Gastrocnemius medialis (tissue), 4 donors: ENCODE measurements around the gene PLEKHM1.

Experiments
- CTCF ChIP-seq, 5 experiments: fragments of 450-650 bp in 3 of 5; fragments of 200-600 bp in 2 of 5; sonication (generic) in 2 of 5; IDR thresholded peaks in 4 of 5; conservative IDR thresholded peaks in 1 of 5; 1 replicate in 4 of 5; 2 replicates in 1 of 5; pipeline ENCODE4 v1.5.1; 2016 to 2019; ENCODE audit warnings: antibody characterized with exemption in 5 of 5, mild to moderate bottlenecking in 3 of 5, moderate library complexity in 3 of 5
- POLR2A ChIP-seq, 2 donors: fragments of 450-650 bp; IDR thresholded peaks; one replicate each; pipeline ENCODE4 v1.6.1; 2017; ENCODE audit warnings: antibody characterized with exemption in 2 of 2, mild to moderate bottlenecking in 2 of 2, moderate library complexity in 2 of 2

- no peak for TF ChIP-seq CTCF (IDR thresholded peaks at IDR 0.05 in 4 of 5, conservative IDR thresholded peaks at IDR 0.05 in 1 of 5)
- no peak for TF ChIP-seq POLR2A (IDR thresholded peaks at IDR 0.05)
Observed at GRCh38 chr17:45406107-45406506, 84.4 kb downstream of the PLEKHM1 start.
